GM04503 (cell line): ENCODE results near the gene PTH2.
"Not testable (repeated sequence)": the region's sequence is repeated elsewhere in the genome, so short reads cannot be mapped to it uniquely, and the experiment has no call there.

Experiments used
- DNase-seq: peaks from one replicate; pipeline ENCODE4 v3.0.0-alpha.2; 2012; ENCODE audit warnings: low read depth

The PTH2 gene

DNA sequence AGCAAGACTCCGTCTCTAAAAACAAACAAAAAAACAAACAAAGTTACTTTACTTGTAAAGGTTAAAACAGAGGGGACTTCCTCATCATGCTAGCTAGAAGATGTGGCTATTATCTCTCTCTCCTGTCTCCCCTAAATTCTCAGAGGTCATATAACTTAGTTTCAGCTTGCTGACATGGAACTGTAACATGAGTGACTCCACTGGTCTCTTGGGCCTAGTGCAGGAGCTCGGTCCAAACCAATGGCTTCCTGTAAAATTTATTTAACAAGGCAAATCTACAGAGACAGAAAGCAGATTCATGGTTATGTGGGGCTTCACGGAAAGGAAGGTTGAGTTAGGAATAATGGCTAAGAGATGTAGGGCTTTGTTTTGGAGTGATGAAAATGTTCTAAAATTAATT, 44.7 kb downstream of the PTH2 start:
- DNase-seq = no peak

DNA sequence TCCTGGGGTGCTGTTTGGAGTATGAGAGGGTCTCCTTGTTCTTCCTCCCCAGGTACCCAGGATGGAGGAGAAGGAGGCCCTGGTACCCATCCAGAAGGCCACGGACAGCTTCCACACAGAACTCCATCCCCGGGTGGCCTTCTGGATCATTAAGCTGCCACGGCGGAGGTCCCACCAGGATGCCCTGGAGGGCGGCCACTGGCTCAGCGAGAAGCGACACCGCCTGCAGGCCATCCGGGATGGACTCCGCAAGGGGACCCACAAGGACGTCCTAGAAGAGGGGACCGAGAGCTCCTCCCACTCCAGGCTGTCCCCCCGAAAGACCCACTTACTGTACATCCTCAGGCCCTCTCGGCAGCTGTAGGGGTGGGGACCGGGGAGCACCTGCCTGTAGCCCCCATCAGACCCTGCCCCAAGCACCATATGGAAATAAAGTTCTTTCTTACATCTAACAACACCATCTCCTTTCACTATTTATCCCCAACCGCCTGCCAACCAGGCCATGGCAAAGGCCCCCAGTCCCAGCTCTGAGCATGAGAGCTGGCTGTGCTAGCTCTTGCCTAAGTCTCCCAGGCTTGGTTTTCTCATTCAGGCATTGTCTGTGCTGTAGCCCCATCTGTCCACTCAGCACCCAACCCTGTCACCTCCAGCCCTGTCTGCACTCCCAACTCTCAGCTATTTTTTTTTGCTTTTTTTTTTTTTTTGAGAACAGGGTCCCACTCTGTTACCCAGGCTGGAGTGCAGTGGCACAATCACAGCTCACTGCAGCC, 48.4 kb downstream of the PTH2 start:
- no peak for DNase-seq

DNA sequence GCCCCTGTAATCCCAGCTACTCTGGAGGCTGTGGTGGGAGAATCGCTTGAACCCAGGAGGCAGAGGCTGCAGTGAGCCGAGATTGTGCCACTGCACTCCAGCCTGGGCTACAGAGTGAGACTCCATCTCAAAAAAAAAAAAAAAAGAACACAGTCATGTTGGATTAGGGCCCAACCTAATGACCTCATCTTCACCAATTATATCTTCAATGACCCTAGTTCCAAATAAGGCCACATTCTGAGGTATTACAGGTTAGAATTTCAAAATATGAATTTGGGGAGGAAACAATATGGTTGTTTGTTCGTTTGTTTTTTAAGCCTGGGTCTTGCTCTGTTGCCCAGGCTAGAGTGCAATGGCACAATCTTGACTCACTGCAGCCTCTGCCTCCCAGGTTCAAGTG, 50.1 kb downstream of the PTH2 start:
- DNase-seq = not testable (repeated sequence)
